Mucosa of stomach (tissue), 1 donor: ENCODE measurements around the gene PTGER3.

ENCODE experiments used
- H3K27me3 ChIP-seq: one replicate; pipeline ENCODE4 v1.7.0; 2013; ENCODE audit warnings: mild to moderate bottlenecking, low read length; ENCODE audit not compliant: control insufficient read depth, insufficient read depth
- H3K36me3 ChIP-seq: one replicate; pipeline ENCODE4 v1.7.0; 2013; ENCODE audit warnings: low read length; ENCODE audit not compliant: control insufficient read depth, insufficient read depth
- H3K4me1 ChIP-seq: one replicate; pipeline ENCODE4 v1.7.0; 2013; ENCODE audit warnings: mild to moderate bottlenecking, low read length; ENCODE audit not compliant: control insufficient read depth, insufficient read depth
- H3K4me3 ChIP-seq: one replicate; pipeline ENCODE4 v1.7.0; 2013; ENCODE audit warnings: low read length
- H3K9ac ChIP-seq: one replicate; pipeline ENCODE4 v1.7.0; 2013; ENCODE audit warnings: mild to moderate bottlenecking, low read length, moderate library complexity
- H3K9me3 ChIP-seq: one replicate; pipeline ENCODE4 v1.7.0; 2013; ENCODE audit warnings: mild to moderate bottlenecking, low read length, moderate library complexity; ENCODE audit not compliant: control insufficient read depth
- donor health status: Pancreatic carcinoma.

Gene PTGER3

DNA sequence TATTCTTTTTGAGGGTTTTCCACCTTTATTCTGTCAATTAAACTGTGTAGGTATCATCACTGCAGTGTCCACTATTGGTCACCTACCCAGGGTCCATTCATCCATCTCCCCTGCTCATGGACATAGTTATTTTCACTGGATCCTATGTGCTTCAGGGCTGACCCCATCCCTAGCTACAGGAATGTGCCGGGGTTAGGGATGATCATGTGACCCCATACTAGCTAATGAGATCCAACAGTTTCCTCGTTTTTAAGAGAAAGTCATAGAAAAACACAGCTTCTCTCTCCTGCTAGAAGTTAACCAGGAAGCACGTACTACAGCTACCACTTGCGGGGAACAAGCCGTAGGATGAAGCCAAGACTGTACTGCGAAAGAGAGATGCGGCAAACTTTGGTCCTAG, 19.6 kb downstream of the PTGER3 start:
- no peaks in the 10 kb centered on the region for H3K27me3 ChIP-seq
- H3K4me1 ChIP-seq = no peaks in the 10 kb centered on the region
- no peak overlapping the region for H3K4me3 ChIP-seq
- H3K9me3 ChIP-seq = no peaks in the 10 kb centered on the region
- no peak overlapping the region for H3K9ac ChIP-seq
- no peaks in the 10 kb centered on the region for H3K36me3 ChIP-seq

DNA sequence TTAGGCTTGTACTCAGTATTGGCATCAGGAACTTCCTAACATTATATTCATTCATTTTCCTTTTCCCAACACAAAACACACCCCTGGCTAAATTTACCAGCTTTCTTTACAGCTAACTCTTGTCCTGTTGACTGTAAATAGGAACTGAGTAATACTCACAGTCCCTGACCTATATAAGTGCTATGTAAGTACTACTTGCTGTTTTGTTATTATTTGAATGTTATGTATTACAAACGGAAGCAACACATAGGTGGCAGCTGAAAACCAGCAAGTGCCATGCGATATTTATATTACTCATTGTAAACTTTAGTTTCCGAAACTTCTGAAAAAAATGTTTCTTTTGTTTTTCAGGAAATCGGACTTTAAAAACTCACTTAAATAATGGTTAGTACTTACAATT, 21.5 kb downstream of the PTGER3 start:
- H3K4me3 ChIP-seq = no peak overlapping the region
- no peak overlapping the region for H3K9ac ChIP-seq
- no peaks in the 10 kb centered on the region for H3K4me1 ChIP-seq
- no peaks in the 10 kb centered on the region for H3K9me3 ChIP-seq
- H3K27me3 ChIP-seq = no peaks in the 10 kb centered on the region
- H3K36me3 ChIP-seq = no peaks in the 10 kb centered on the region

DNA sequence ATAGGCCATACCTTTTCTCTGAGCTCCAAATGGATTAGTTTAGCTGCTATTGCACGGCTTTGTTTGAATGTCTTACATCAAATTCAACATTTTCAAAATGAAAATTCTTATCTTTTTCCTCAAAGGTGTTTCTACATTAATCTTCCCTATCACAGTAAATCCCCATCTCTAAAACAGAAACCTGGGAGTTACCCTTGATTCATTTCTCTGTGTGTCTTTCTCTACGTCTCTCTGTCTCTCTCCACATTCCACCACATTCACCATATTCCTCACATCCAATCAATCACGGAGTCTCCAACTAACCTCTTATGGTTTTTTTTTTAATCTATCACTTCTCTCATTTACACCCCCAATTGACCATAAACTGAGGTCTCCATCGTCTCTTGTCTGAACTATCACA, 24.1 kb downstream of the PTGER3 start:
- no peak overlapping the region for H3K4me3 ChIP-seq
- no peaks in the 10 kb centered on the region for H3K27me3 ChIP-seq
- H3K9me3 ChIP-seq = no peaks in the 10 kb centered on the region
- no peaks in the 10 kb centered on the region for H3K36me3 ChIP-seq
- H3K4me1 ChIP-seq = no peaks in the 10 kb centered on the region
- no peak overlapping the region for H3K9ac ChIP-seq

DNA sequence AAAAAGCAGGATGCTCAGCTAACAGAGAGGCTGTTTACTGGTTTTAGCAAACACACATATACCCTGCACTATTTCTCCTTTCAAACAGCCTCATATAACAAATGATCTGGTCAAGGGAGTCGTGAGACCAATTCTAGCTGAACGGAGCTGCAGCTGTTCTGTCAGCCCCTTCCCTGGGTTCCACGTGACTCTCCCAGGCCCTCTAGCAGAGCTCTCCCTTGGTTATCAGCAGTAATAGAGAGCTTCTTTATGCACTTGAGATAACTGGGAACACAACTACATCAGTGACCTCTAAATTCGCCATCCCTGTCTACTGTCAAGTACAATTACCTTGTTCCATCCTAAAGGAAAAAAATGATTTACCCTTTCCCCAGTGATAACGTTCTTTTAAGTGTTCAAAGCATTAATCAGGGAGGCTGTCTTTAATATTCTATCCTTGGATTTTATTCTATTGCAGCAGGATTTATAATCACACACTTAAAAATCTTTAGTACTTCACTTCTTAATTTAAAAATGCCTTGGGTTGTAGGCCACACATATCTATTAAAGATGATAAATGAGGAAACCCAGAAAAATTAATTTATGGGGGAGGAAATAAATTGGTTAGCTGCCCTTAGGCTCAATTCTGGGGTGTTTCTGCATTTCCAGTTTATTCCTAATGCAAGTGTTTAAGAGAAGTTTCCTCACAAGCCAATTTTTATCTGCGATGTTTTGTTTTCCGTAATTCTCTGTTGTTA, 28.2 kb downstream of the PTGER3 start:
- Histone ChIP-seq H3K36me3 (no peaks in the 10 kb centered on the region), H3K9ac (no peak overlapping the region), H3K4me1 (no peaks in the 10 kb centered on the region), H3K9me3 (no peaks in the 10 kb centered on the region), H3K4me3 (no peak overlapping the region), H3K27me3 (no peaks in the 10 kb centered on the region)

DNA sequence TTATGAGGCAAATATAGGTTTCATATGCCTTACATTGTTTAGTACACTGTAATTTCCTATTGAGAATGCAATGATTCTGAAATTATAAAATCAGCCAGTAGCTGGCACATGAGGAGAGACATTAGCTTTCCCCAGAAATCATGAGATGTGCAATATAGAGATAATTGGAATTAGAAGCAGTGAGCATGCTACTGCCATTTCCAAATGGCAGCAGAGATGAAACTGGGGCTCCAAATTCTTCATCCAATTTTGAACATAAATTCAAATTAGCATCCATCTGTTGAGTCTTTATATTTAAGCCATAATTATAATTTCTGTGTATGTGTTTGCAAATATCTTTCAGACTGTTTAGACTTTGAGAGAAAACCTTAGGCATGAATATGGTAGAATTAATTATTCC, 28.8 kb downstream of the PTGER3 start:
- Histone ChIP-seq H3K36me3 (no peaks in the 10 kb centered on the region), H3K4me3 (no peak overlapping the region), H3K27me3 (no peaks in the 10 kb centered on the region), H3K9me3 (no peaks in the 10 kb centered on the region), H3K9ac (no peak overlapping the region), H3K4me1 (no peaks in the 10 kb centered on the region)

DNA sequence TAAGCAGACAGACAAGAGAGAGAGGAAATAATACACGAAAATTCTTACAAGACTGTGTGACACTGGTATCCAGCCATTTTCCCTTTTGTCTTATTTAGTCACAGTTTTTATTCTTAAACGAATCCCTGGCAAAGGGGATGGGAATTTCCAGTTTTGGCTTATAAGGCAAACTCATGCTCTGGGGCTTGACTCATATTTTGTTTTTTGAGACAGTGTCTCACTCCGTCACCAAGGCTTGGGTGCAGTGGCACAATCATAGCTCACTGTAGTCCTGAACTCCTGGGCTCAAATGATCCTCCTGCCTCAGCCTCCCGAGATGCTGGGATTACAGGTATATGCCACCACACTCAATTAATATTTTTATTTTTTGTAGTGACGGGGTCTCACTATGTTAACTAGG, 31.9 kb downstream of the PTGER3 start:
- no peaks in the 10 kb centered on the region for H3K27me3 ChIP-seq
- no peak overlapping the region for H3K9ac ChIP-seq
- no peaks in the 10 kb centered on the region for H3K4me1 ChIP-seq
- no peaks in the 10 kb centered on the region for H3K9me3 ChIP-seq
- no peak overlapping the region for H3K4me3 ChIP-seq
- H3K36me3 ChIP-seq = no peaks in the 10 kb centered on the region

DNA sequence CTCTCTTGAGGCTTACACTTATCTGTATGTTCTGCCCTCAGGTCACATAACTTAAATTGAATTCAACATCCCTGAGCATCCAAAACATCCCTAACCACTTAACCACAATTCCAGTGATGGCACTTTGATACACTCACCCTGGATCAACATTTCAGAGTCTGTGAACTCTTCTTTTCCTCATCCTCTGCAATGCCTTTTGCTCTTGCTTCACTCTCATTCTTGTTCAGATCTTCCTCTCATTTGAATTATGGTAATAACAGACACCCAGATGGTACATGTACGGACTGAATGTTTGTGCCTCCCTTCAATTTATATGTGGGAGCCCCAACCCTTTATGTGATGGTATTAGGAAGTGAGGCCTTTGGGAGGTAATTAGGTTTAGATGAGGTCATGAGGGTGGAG, 33.4 kb downstream of the PTGER3 start:
- no peaks in the 10 kb centered on the region for H3K9me3 ChIP-seq
- H3K9ac ChIP-seq = no peak overlapping the region
- no peaks in the 10 kb centered on the region for H3K36me3 ChIP-seq
- H3K27me3 ChIP-seq = no peaks in the 10 kb centered on the region
- H3K4me3 ChIP-seq = no peak overlapping the region
- H3K4me1 ChIP-seq = no peaks in the 10 kb centered on the region

DNA sequence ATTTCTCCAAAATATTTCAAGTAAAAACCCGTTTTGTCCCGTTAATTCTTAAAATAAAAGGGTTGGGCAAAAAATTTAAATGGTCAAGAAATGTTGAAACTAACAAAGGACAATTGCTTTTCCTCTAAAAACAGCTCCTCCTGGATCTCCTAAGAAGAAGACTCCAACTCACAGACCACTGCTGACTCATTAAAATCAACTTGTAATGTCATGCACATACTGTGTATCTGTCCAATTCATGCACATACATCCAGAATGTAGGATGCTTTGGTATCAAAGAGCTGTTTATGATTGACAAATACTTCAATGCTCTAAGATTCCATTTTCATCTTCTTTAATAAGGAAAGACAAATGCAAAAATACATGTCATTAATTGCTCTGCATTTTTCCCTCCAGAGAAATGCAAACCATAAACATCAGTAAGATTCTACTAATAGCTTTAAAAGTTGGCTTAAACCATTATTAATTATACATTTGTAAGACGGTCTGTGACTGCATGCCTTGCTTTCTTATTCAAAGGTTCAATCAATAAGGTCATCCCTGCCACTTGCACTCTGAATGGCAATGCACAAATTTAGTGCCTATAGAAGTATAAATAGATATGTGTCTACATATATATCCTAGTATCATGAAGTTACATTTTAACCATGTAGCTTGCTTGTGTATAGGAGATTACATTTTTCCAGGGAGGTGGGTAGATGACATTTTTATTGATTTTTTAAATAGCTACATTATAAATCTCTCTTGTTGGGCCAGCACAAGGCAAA, 44.7 kb downstream of the PTGER3 start:
- H3K9ac ChIP-seq = no peak overlapping the region

DNA sequence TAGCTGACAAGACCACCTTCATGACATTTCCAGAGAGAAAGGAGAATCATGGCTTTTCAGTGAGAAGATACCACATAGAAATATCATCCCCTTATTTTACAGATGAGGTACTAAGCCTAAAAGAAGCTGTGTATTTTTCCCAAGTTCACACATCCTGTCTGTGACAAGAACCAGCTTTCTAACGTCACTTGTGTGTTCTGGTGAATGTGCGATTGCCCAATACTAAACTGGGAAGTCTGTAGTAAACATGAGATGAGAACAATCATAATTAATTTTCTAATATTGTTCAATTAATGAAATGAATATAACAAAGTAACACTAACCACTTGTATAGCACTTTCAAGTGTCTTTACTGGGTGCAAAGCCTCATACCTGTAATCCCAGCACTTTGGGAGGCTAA, 46.0 kb downstream of the PTGER3 start:
- no peaks in the 10 kb centered on the region for H3K4me1 ChIP-seq

More for the DNA sequence above, 44.7 kb downstream of the PTGER3 start:
- Histone ChIP-seq H3K4me1 (no peaks in the 10 kb centered on the region), H3K36me3 (no peaks in the 10 kb centered on the region), H3K27me3 (no peaks in the 10 kb centered on the region), H3K4me3 (no peak overlapping the region), H3K9me3 (no peaks in the 10 kb centered on the region)

DNA sequence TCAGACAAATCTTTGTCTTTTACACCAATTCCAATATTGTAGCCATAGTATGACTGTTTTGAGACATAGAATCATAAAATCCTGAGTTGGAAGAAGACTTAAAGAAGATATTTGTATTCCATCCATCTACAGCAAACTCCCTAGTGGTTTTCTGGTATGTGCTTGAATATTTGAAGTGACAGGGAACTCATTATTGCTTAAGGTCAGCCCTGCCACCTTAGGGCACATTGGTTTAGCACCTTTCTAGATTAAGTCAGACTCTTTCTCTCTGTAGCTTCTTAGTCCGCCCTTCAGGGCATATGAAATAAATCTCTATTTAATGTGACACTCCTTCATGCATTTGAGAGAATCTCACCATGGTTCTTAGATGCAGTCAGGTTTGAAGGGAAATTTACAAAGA, 49.8 kb downstream of the PTGER3 start:
- Histone ChIP-seq H3K27me3 (no peaks in the 10 kb centered on the region), H3K36me3 (no peaks in the 10 kb centered on the region), H3K4me3 (no peak overlapping the region), H3K4me1 (no peaks in the 10 kb centered on the region), H3K9me3 (no peaks in the 10 kb centered on the region), H3K9ac (no peak overlapping the region)

More for the DNA sequence above, 46.0 kb downstream of the PTGER3 start:
- Histone ChIP-seq H3K36me3 (no peaks in the 10 kb centered on the region), H3K9ac (no peak overlapping the region), H3K27me3 (no peaks in the 10 kb centered on the region), H3K4me3 (no peak overlapping the region), H3K9me3 (no peaks in the 10 kb centered on the region)

DNA sequence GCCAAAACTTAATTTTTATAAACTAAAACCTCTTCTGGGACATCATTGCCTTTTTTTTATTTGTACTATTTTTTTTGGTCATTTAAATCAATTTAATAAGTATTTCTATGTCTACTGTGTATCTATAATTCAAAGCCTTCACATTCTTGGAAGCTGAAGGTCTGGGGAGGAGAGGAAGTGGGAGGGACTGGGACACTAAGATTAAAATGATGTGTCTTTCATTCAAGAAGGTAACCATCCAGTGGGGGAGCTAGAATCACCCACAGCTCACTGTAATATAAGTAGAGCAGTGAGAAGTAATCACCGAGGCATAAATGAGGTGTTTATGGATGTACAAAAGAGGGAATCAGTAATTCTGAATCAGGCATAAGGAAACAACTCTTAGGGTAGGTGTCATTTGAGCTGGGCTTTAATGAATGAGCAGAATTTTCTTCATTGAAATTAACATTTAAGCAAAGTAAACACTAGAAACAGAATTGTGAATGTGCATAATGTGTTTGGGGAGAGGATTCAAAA, 52.8 kb downstream of the PTGER3 start:
- H3K27me3 ChIP-seq = peaks cover 6% of the 10 kb centered on the region
- no peak overlapping the region for H3K4me3 ChIP-seq
- no peaks in the 10 kb centered on the region for H3K36me3 ChIP-seq
- H3K9me3 ChIP-seq = no peaks in the 10 kb centered on the region
- no peaks in the 10 kb centered on the region for H3K4me1 ChIP-seq
- H3K9ac ChIP-seq = no peak overlapping the region

DNA sequence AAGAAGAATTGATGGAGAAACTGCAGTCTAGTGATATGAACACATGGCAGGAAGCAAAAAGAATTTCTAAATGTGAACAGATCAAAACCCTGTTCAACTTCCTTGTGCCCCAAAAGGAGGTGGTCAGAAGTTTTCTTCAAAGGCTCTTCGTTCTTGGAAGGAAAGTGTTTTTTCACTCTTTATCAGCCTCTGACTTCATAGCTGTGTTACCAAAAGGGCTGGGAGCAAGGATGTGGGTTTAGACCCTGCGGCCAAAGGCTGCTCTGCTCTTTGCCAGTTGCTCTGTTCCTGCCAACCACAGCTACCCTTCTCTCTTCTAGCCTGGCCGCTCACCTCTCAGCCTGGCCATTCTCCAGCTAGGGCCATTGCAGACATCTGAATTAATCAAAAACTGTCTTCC, 53.8 kb downstream of the PTGER3 start:
- no peak overlapping the region for H3K4me3 ChIP-seq
- H3K27me3 ChIP-seq = peaks cover 6% of the 10 kb centered on the region
- H3K9me3 ChIP-seq = no peaks in the 10 kb centered on the region
- no peak overlapping the region for H3K9ac ChIP-seq
- no peaks in the 10 kb centered on the region for H3K4me1 ChIP-seq
- H3K36me3 ChIP-seq = no peaks in the 10 kb centered on the region
